Heart right ventricle (tissue), 16 donors: ENCODE results near the gene ADCYAP1R1. TPM values are rescaled to one million over a fixed set of nuclear protein-coding genes. Genes with fewer than 3 reads are reported as not detected.

Experiments used
- ATAC-seq, 8 donors: fragments of 200-7000 bp; cut with Tn5 transposase; one replicate each; pipeline ENCODE4 v1.9.1; 2020; ENCODE audit warnings: mild to moderate bottlenecking in 8 of 8, moderate library complexity in 8 of 8, moderate number of reproducible peaks in 1 of 8
- DNase-seq, 2 donors: peaks; one replicate each; pipeline ENCODE4 v3.0.0-alpha.2; 2020
- H3K27ac ChIP-seq, 10 donors: fragments of 200-600 bp; sonication (generic) in 2 of 10; one replicate each; pipeline versions ENCODE4 v1.5.0 to v1.8.0; 2020 to 2022; ENCODE audit warnings: mild to moderate bottlenecking in 3 of 10
- H3K27me3 ChIP-seq, 7 donors: fragments of 200-600 bp; one replicate each; pipeline ENCODE4 v1.8.0; 2021 to 2022; ENCODE audit warnings: mild to moderate bottlenecking in 2 of 7
- H3K36me3 ChIP-seq, 9 donors: fragments of 200-600 bp; sonication (generic) in 1 of 9; one replicate each; pipeline versions ENCODE4 v1.5.0 to v1.8.0; 2020 to 2022; ENCODE audit warnings: mild to moderate bottlenecking in 2 of 9
- H3K4me1 ChIP-seq, 9 donors: fragments of 200-600 bp; sonication (generic) in 1 of 9; one replicate each; pipeline versions ENCODE4 v1.5.0 to v1.8.0; 2020 to 2022; ENCODE audit warnings: mild to moderate bottlenecking in 4 of 9
- H3K4me3 ChIP-seq, 10 donors: fragments of 200-600 bp; sonication (generic) in 2 of 10; one replicate each; pipeline versions ENCODE4 v1.5.0 to v1.8.0; 2020 to 2022; ENCODE audit warnings: mild to moderate bottlenecking in 7 of 10, moderate library complexity in 2 of 10
- H3K9me3 ChIP-seq, 11 donors: fragments of 200-600 bp in 10 of 11; sonication (generic) in 2 of 11; one replicate each; pipeline versions ENCODE4 v1.5.0 to v1.8.0; 2013 to 2022; ENCODE audit warnings: mild to moderate bottlenecking in 2 of 11, control low read depth in 1 of 11, moderate library complexity in 1 of 11
- CTCF ChIP-seq, 9 donors: fragments of 200-600 bp; sonication (generic) in 2 of 9; IDR thresholded peaks; one replicate each; pipeline versions ENCODE4 v1.5.0 to v1.8.0; 2021 to 2022; ENCODE audit warnings: antibody characterized with exemption in 9 of 9, mild to moderate bottlenecking in 5 of 9, moderate library complexity in 1 of 9
- WGBS, 2 donors: extraction: QIAGEN DNeasy Blood & Tissue Kit; methylation state at CpG; one replicate each; pipeline ENCODE4 v1.1.7; 2013; ENCODE audit warnings: inconsistent platforms in 1 of 2; 5-methylcytosine and 5-hydroxymethylcytosine counted together
- intact Hi-C, 10 donors: fragments of 100-400 bp; cut with DNase I; formaldehyde crosslinking; loops; one replicate each; pipeline versions ENCODE4 v1.11.1 to v1.14.2; 2022
- polyA plus RNA-seq, 2 donors: library from polyadenylated mRNA; stranded (reverse); fragments of 200-250 nt; gene quantifications; one replicate each; pipeline ENCODE4 v1.2.3, GENCODE V29; 2013
- total RNA-seq, 10 donors: library from RNA; stranded (reverse); fragmentation: NEBNext Ultra II Directional in 3 of 10; extraction: Animal tissue kit (Norgen Biotek cat#: 25700) in 3 of 10; gene quantifications; one replicate each; pipeline versions ENCODE4 v1.2.1 to v1.2.4, GENCODE V29; 2021 to 2023
- donor health status: Arrhythmogenic right ventricular cardiomyopathy.
- donor health status: ischemic (EF 13 %, LVEDD 7.1; RV severe dilation, severe dysfunction).
- donor health status: healthy with polysubstance abuse.
- donor health status: DM: no; HTN: yes; CAD: no.
- donor health status: DM: no; HTN: no; CAD: no.
- donor health status: ischemic (EF 25% LVEDD 6.9; RV normal size, moderate dysfunction).
- donor health status: ischemic (EF 25% LVEDD 5.7; RV mildly dilated, moderate dysfunction).
- donor health status: healthy.
- donor health status: DM: yes; HTN: yes; CAD: no.
- donor health status: Ischemic cardiomyopathy.
- donor health status: ischemic (EF 35%, LVEDD 5.7; RV mildly dilated, moderate dysfunction).
- donor health status: nonischemic (EF 11% LVEDD 7.7; RV severe dilation, severe dysfunction).
- donor health status: DM: yes; HTN: yes; CAD: no.
- donor health status: PGD.
- donor health status: ischemic (EF 29% LVEDD 5.4; RV normal size, mild dysfunction).
- donor health status: nonischemic (EF 23%, LVEDD 6.1; RV moderate dilation, normal function).

Gene ADCYAP1R1
- total and polyA plus RNA-seq, 12 donors: 0.59 to 5.8 (median 1.6) TPM

GRCh38 chr7:31104361-31105255 is 52.5 kb downstream of the ADCYAP1R1 start:
- no peak overlapping the region for H3K4me3 ChIP-seq
- DNase-seq (no peak), ATAC-seq (peak in 1 of 8 donors; percentile 8)
- peaks cover 0 to 6% (median 4%) of the 10 kb centered on the region in 7 donors for H3K27me3 ChIP-seq
- intact Hi-C loops: no loop called here
- WGBS, 2 donors: 78 to 86% methylated on average over 8 of the region's 8 CpGs
- TF ChIP-seq CTCF (IDR thresholded peaks at IDR 0.05): no peak
- peaks cover 0 to 5% (median 0%) of the 10 kb centered on the region in 9 donors for H3K4me1 ChIP-seq
- no peaks in the 10 kb centered on the region for H3K36me3 ChIP-seq
- no peak overlapping the region for H3K27ac ChIP-seq
- H3K9me3 ChIP-seq: no peaks in the 10 kb centered on the region

- TF ChIP-seq CTCF (IDR thresholded peaks at IDR 0.05): no peak
- 85 to 88% methylated on average over 7 of the region's 7 CpGs for WGBS, 2 donors
Observed at GRCh38 chr7:31105256-31105950, 53.3 kb downstream of the ADCYAP1R1 start.

GRCh38 chr7:31106303-31107105 is 54.4 kb downstream of the ADCYAP1R1 start:
- Histone ChIP-seq H3K9me3 (no peaks in the 10 kb centered on the region), H3K27me3 (peaks cover 0 to 6% (median 0%) of the 10 kb centered on the region in 7 donors), H3K4me3 (no peak overlapping the region), H3K36me3 (no peaks in the 10 kb centered on the region), H3K4me1 (peaks cover 0 to 5% (median 0%) of the 10 kb centered on the region in 9 donors), H3K27ac (no peak overlapping the region)
- intact Hi-C loops: no loop called here
- DNase-seq (no peak), ATAC-seq (no peak)
- TF ChIP-seq CTCF (IDR thresholded peaks at IDR 0.05): no peak
- 86% methylated on average over 13 of the region's 13 CpGs for WGBS, 2 donors

More at GRCh38 chr7:31105256-31105950, 53.3 kb downstream of the ADCYAP1R1 start:
- DNase-seq (no peak), ATAC-seq (no peak)
- intact Hi-C loops: no loop called here
- H3K36me3 ChIP-seq: no peaks in the 10 kb centered on the region
- H3K4me1 ChIP-seq: peaks cover 0 to 5% (median 0%) of the 10 kb centered on the region in 9 donors
- no peaks in the 10 kb centered on the region for H3K9me3 ChIP-seq
- H3K27me3 ChIP-seq: peaks cover 0 to 6% (median 0%) of the 10 kb centered on the region in 7 donors
- H3K4me3 ChIP-seq: no peak overlapping the region
- H3K27ac ChIP-seq: no peak overlapping the region
